Adrenal gland (tissue), 5 donors: ENCODE measurements around the gene IDH3A.

Experiments
- CTCF ChIP-seq, 6 experiments: fragments of 450-650 bp in 4 of 6; fragments of 200-600 bp in 2 of 6; sonication (generic) in 1 of 6; IDR thresholded peaks; 1 replicate in 5 of 6; 2 replicates in 1 of 6; pipeline versions ENCODE4 v1.5.1 to v1.8.0; 2016 to 2021; ENCODE audit warnings: antibody characterized with exemption in 6 of 6, mild to moderate bottlenecking in 2 of 6, moderate library complexity in 1 of 6
- POLR2A ChIP-seq, 2 donors: fragments of 450-650 bp; IDR thresholded peaks; one replicate each; pipeline ENCODE4 v1.6.1; 2017; ENCODE audit warnings: antibody characterized with exemption in 2 of 2, mild to moderate bottlenecking in 2 of 2, moderate library complexity in 1 of 2
- donor health status: DM: no; HTN: no; CAD: no.

GRCh38 chr15:78194568-78194925 lies 45.4 kb downstream of the IDH3A start:
- TF ChIP-seq POLR2A (IDR thresholded peaks at IDR 0.05) (no peak), CTCF (IDR thresholded peaks at IDR 0.05) (no peak)
